22Rv1 (cell line): ENCODE measurements around the gene AIG1.
"Not testable (repeated sequence)": the region's sequence is repeated elsewhere in the genome, so short reads cannot be mapped to it uniquely, and the experiment has no call there.

Experiments used
- H3K27ac ChIP-seq: fragments of 450-650 bp; 2 replicates; pipeline ENCODE4 v1.5.1; 2017
- CTCF ChIP-seq: fragments of 450-650 bp; IDR thresholded peaks from 2 replicates; pipeline ENCODE4 v1.5.1; 2017; ENCODE audit warnings: mild to moderate bottlenecking
- ZFX ChIP-seq: fragments of 450-650 bp; IDR thresholded peaks from 2 replicates; pipeline ENCODE4 v1.6.1; 2017; ENCODE audit warnings: antibody characterized with exemption, borderline replicate concordance

The AIG1 gene

GRCh38 chr6:143288923-143289322 is 228.2 kb downstream of the AIG1 start:
- TF ChIP-seq ZFX, result no peak
- no peak overlapping the region for H3K27ac ChIP-seq

- no peak overlapping the region for H3K27ac ChIP-seq
- no peak for TF ChIP-seq ZFX
- no peak for TF ChIP-seq CTCF
Measured at GRCh38 chr6:143290206-143290605, 229.5 kb downstream of the AIG1 start.

DNA sequence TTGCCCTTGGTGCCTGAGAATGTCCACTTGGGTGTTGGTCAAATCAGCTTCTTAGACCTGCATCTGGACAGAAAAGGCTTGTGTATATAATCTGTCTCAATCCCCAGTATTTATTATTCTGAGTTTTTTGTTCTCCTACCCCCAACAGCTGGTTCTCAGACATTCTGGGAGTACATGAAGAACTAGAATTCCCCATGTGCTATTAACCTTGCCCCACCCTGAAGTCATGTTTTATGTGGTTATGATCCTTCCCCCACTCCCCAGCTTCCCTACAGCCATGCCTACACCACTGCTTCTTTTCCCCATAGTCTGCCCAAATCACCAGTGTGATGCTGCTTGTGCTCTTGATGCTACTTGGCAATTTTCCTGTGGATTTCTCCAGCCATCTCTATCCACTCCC is 232.8 kb downstream of the AIG1 start:
- TF ChIP-seq CTCF (no peak), ZFX (no peak)

DNA sequence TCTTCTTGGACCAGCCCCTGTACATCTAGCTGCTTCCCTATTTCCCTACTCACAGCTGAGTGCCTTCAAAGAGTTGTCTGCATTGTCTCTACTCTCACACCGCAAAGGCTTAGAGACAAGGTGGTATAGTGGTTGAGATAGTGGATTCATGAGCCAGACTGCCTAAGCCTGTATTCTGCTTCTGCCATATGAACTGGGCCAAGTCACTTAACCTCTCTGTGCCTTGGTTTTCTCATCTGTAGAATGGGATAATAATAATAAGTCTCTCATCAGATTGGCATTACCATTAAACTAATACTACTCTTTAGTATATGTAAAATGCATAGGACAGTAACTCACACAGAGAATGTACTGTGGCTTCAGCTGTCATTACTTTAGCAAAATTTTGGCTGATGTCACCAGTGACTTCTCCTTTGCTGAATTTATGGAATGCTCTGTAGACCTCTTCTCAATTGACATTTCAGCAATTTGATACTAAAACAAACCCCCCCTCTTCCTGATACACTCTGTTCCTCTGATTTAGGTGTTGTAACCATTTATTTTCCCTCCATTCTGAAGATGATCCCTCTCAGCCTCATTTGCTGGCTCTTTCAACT is 233.7 kb downstream of the AIG1 start:
- no peak overlapping the region for H3K27ac ChIP-seq
- no peak for TF ChIP-seq CTCF

More for the DNA sequence above, 232.8 kb downstream of the AIG1 start:
- no peak overlapping the region for H3K27ac ChIP-seq

DNA sequence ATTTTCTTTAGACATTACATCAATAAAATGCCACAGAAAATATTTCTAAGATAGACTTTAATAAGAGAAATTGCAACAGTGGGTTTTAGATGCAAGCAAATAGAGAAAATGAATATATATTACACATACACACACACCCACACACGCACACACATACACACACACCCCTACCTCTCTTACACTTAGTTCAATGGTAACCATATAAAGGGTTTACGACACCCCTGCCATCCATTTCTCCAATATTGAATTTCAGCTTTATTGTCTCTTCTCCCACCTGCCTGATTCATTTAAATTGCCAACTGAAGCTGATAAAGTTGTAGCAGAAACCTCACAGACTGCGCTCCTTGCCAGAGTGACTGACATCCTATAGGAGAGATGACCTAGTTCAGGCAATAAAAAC is 235.2 kb downstream of the AIG1 start:
- no peak overlapping the region for H3K27ac ChIP-seq
- TF ChIP-seq CTCF, result no peak
- TF ChIP-seq ZFX, result no peak

GRCh38 chr6:143298071-143298470 is 237.4 kb downstream of the AIG1 start:
- TF ChIP-seq CTCF, result no peak
- no peak for TF ChIP-seq ZFX
- no peak overlapping the region for H3K27ac ChIP-seq

GRCh38 chr6:143299253-143300166 is 238.8 kb downstream of the AIG1 start:
- TF ChIP-seq CTCF (no peak), ZFX (no peak)
- H3K27ac ChIP-seq, result no peak overlapping the region

DNA sequence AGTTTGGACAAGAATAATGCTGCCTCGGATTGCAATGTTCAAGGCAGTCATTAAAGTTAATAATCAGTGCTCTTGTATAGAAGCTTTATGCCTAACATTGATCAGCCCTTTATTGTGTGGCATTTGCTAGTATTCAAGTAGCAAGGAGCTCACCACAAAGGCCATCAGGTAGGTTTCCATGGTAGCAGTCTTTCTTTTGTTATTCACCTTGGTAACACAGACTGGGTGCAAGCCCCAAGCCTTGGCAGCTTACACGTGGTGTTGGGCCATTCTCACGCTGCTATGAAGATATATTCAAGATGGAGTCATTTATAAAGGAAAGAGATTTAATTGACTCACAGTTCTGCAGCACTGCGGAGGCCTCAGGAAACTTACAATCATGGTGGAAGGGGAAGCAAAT is 240.5 kb downstream of the AIG1 start:
- TF ChIP-seq CTCF (no peak), ZFX (no peak)
- H3K27ac ChIP-seq, result no peak overlapping the region

GRCh38 chr6:143307760-143308159 is 247.1 kb downstream of the AIG1 start:
- not testable (repeated sequence) for H3K27ac ChIP-seq
